Tibial nerve (tissue), 3 donors: ENCODE results near the gene ERVK3-1.

Experiments used
- CTCF ChIP-seq, 5 experiments: fragments of 200-600 bp in 3 of 5; fragments of 450-650 bp in 2 of 5; sonication (generic) in 3 of 5; IDR thresholded peaks; one replicate each; pipeline ENCODE4 v1.5.1; 2016 to 2019; ENCODE audit warnings: antibody characterized with exemption in 5 of 5, mild to moderate bottlenecking in 3 of 5, moderate library complexity in 2 of 5
- POLR2A ChIP-seq, 2 donors: fragments of 450-650 bp; IDR thresholded peaks; one replicate each; pipeline ENCODE4 v1.6.1; 2017; ENCODE audit warnings: antibody characterized with exemption in 2 of 2, mild to moderate bottlenecking in 2 of 2, moderate library complexity in 2 of 2

GRCh38 chr19:58350001-58350861 is 45.1 kb downstream of the ERVK3-1 start:
- no peak for TF ChIP-seq CTCF (IDR thresholded peaks at IDR 0.05)
- TF ChIP-seq POLR2A (IDR thresholded peaks at IDR 0.05): no peak
